ENCODE results near the gene PPP3CA.

Gene PPP3CA

DNA sequence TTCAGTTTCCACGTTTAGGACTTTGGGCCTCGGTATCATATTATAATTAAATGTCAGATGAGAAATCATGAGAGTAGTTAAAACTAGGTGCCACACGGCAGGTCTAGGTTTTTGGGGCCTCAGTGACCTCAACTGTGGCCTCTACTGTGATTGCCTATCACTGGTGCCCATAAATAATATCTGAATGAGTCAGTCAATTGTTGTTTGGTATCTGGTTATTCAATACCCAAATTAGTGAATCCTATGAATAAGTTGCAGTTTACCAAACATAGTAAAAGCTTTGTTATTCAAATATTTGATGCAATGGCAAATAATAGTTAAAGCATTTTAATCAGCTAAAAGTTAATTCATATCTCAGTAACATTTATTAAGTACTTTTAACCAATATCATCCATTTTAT, 188.8 kb downstream of the PPP3CA start:
- Mint-ChIP-seq H3K4me1 (peaks cover 6% of the 10 kb centered on the region), H3K9me3 (no peaks in the 10 kb centered on the region), H3K27ac (no peak overlapping the region), H3K27me3 (ENCODE audit: low read depth, poor library complexity) (no peaks in the 10 kb centered on the region), H3K4me3 (no peak overlapping the region), H3K36me3 (ENCODE audit: low read depth) (no peaks in the 10 kb centered on the region)
- no peak for DNase-seq
- TF ChIP-seq, protein P1, sequence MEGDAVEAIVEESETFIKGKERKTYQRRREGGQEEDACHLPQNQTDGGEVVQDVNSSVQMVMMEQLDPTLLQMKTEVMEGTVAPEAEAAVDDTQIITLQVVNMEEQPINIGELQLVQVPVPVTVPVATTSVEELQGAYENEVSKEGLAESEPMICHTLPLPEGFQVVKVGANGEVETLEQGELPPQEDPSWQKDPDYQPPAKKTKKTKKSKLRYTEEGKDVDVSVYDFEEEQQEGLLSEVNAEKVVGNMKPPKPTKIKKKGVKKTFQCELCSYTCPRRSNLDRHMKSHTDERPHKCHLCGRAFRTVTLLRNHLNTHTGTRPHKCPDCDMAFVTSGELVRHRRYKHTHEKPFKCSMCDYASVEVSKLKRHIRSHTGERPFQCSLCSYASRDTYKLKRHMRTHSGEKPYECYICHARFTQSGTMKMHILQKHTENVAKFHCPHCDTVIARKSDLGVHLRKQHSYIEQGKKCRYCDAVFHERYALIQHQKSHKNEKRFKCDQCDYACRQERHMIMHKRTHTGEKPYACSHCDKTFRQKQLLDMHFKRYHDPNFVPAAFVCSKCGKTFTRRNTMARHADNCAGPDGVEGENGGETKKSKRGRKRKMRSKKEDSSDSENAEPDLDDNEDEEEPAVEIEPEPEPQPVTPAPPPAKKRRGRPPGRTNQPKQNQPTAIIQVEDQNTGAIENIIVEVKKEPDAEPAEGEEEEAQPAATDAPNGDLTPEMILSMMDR (IDR thresholded peaks at IDR 0.05): no peak

DNA sequence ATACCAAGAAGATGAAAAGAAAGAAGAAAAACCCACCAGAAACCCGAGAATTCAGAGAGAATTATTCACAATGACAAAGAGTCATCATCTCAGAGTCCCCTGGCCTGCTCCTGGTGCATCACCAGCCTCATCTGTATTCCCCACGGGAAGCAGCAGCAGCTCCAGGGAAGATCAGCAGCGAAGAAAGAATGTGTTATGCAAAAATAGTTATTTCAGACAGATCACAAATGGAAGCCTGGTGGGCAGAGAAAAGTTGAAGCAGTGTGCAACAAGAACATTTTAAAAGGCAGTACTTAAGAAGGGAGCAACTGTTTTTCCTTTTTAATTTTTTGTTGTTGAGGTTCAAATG, 189.2 kb downstream of the PPP3CA start:
- Mint-ChIP-seq H3K4me3 (no peak overlapping the region), H3K36me3 (ENCODE audit: low read depth) (no peaks in the 10 kb centered on the region), H3K27ac (no peak overlapping the region), H3K27me3 (ENCODE audit: low read depth, poor library complexity) (no peaks in the 10 kb centered on the region), H3K4me1 (peaks cover 6% of the 10 kb centered on the region), H3K9me3 (no peaks in the 10 kb centered on the region)
- TF ChIP-seq, protein P1 (IDR thresholded peaks at IDR 0.05): no peak
- no peak for DNase-seq

DNA sequence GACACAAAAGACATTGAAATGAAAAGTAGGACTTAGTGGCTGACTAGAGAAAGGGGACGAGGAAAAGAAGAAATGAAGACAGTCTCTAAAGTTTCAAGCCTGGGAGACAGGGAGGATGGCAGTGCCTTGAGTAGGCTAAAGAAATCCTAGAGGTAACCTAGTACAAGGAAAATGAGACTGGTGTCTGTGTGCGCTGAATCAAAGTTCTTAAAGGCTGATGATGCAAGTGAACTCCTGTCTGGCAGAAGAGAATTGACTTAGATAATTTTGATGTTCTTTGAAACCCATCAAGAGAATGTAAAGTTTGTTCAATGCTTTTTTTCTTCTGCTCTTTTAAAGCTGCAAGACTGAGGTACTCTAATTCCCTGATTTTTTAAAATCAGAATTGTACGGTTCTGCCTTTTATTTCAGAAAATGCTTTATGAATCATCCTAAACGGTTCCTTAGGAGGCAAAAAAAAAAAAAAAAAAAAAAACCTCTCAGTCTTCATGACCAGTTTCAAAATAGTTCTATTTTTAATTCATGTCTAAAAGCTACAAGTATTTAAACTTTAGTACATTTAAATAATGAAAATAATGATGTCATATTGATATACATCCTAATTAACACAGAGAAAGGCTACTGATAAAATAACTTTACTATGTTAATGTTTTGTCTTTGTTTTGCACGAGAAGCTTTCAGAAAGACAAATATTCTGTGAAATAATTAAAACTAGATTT, 189.8 kb downstream of the PPP3CA start:
- no peak overlapping the region for H3K27ac Mint-ChIP-seq
- TF ChIP-seq, protein P1 (IDR thresholded peaks at IDR 0.05): no peak
- no peaks in the 10 kb centered on the region for H3K36me3 Mint-ChIP-seq (ENCODE audit: low read depth)
- no peak overlapping the region for H3K4me3 Mint-ChIP-seq
- DNase-seq: no peak
- no peaks in the 10 kb centered on the region for H3K27me3 Mint-ChIP-seq (ENCODE audit: low read depth, poor library complexity)
- no peaks in the 10 kb centered on the region for H3K9me3 Mint-ChIP-seq
- H3K4me1 Mint-ChIP-seq: peaks cover 6% of the 10 kb centered on the region

GRCh38 chr4:101156619-101157310, 190.6 kb downstream of the PPP3CA start:
- Mint-ChIP-seq H3K4me1 (peaks cover 6% of the 10 kb centered on the region), H3K9me3 (no peaks in the 10 kb centered on the region), H3K36me3 (ENCODE audit: low read depth) (no peaks in the 10 kb centered on the region), H3K27me3 (ENCODE audit: low read depth, poor library complexity) (no peaks in the 10 kb centered on the region), H3K4me3 (no peak overlapping the region), H3K27ac (peak overlapping the region; percentile 89)
- no peak for DNase-seq
- TF ChIP-seq, protein P1 (IDR thresholded peaks at IDR 0.05): no peak

- no peak overlapping the region for H3K27ac Mint-ChIP-seq
- no peaks in the 10 kb centered on the region for H3K9me3 Mint-ChIP-seq
- peaks cover 6% of the 10 kb centered on the region for H3K4me1 Mint-ChIP-seq
Observed at GRCh38 chr4:101155945-101156344, 191.4 kb downstream of the PPP3CA start.

More at GRCh38 chr4:101155945-101156344, 191.4 kb downstream of the PPP3CA start:
- no peak overlapping the region for H3K4me3 Mint-ChIP-seq
- TF ChIP-seq, protein P1 (IDR thresholded peaks at IDR 0.05): no peak
- no peaks in the 10 kb centered on the region for H3K36me3 Mint-ChIP-seq (ENCODE audit: low read depth)
- no peaks in the 10 kb centered on the region for H3K27me3 Mint-ChIP-seq (ENCODE audit: low read depth, poor library complexity)
- DNase-seq: no peak
